ENCODE results near the gene TRAPPC5. TPM values are rescaled to one million over a fixed set of nuclear protein-coding genes. Genes with fewer than 3 reads are reported as not detected.

Gene TRAPPC5
- total and polyA plus RNA-seq, 2 experiments from 2014 or later, result 78.3 to 252 TPM

DNA sequence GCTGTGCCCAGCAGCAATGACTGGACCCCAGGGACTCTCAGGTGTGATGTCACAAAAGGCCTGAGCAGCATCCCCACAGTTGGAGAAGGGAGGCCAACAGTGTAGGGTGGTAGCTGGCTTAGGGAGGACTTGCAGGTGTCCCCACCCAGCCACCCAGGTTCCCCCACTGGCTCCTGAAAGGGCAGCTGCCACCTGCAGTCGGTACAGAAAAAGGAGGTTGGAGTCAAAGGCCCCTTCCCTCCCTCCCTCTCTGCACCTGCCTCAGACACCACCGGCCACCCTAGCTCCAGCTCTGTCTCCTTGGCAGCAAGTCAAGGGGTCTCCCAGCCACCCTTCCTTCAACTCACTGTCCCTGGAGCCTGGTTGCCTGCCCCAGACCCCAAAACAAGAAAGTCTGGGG lies 46.9 kb upstream of the TRAPPC5 start, which contains the start of gene PCP2:
PCP2 (minus strand) TSS at position 22 of the 400 bp plus-strand sequence. CDS start 262 bp downstream, outside the sequence.
- no peak within 1 kb of the TSS for H2AFZ ChIP-seq
- Mint-ChIP-seq H3K9me3 (no peaks in the 10 kb centered on the region; the same call in 1 of the 3 replicates), H3K36me3 (ENCODE audit: low read depth) (no peaks in the 10 kb centered on the region), H3K4me1 (peaks cover 9% of the 10 kb centered on the region; the same call in 2 of the 3 replicates), H3K27me3 (ENCODE audit: insufficient read depth, low read depth, poor library complexity) (peaks cover 27% of the 10 kb centered on the region), H3K27ac (no peak within 1 kb of the TSS), H3K4me3 (no peak within 1 kb of the TSS; the same call in 2 of the 3 replicates)
- no peak within 1 kb of the TSS for H3K4me2 ChIP-seq
- H3K27ac ChIP-seq (ENCODE audit: low read depth), result no peak within 1 kb of the TSS
- ATAC-seq (no peak), DNase-seq (ENCODE audit: low spot score) (no peak)
- peaks cover 2% of the 10 kb centered on the region; the same call in 1 of the 2 replicates for H4K20me1 ChIP-seq (replicated peaks; ENCODE audit: insufficient read depth)
- no peaks in the 10 kb centered on the region for H3F3A ChIP-seq (replicated peaks; ENCODE audit: low read depth)
- TF ChIP-seq JUNB (IDR thresholded peaks at IDR 0.05; ENCODE audit: unreplicated experiment) (no peak), STAT1 (IDR thresholded peaks at IDR 0.05; ENCODE audit: unreplicated experiment) (no peak), NANOG (IDR thresholded peaks at IDR 0.05; ENCODE audit: borderline replicate concordance) (no peak), ZNF331 (CRISPR knock-in tag; IDR thresholded peaks at IDR 0.05; ENCODE audit: low read depth) (no peak), POLR2AphosphoS5 (IDR thresholded peaks at IDR 0.05; ENCODE audit: low read depth) (no peak), EZH2 (IDR thresholded peaks at IDR 0.05; ENCODE audit: low read depth, unreplicated experiment) (no peak), ZNF114 (CRISPR knock-in tag; IDR thresholded peaks at IDR 0.05) (no peak), CREB1 (CRISPR knock-in tag; IDR thresholded peaks at IDR 0.05; ENCODE audit: low read depth) (no peak)
- TF ChIP-seq, protein P1, sequence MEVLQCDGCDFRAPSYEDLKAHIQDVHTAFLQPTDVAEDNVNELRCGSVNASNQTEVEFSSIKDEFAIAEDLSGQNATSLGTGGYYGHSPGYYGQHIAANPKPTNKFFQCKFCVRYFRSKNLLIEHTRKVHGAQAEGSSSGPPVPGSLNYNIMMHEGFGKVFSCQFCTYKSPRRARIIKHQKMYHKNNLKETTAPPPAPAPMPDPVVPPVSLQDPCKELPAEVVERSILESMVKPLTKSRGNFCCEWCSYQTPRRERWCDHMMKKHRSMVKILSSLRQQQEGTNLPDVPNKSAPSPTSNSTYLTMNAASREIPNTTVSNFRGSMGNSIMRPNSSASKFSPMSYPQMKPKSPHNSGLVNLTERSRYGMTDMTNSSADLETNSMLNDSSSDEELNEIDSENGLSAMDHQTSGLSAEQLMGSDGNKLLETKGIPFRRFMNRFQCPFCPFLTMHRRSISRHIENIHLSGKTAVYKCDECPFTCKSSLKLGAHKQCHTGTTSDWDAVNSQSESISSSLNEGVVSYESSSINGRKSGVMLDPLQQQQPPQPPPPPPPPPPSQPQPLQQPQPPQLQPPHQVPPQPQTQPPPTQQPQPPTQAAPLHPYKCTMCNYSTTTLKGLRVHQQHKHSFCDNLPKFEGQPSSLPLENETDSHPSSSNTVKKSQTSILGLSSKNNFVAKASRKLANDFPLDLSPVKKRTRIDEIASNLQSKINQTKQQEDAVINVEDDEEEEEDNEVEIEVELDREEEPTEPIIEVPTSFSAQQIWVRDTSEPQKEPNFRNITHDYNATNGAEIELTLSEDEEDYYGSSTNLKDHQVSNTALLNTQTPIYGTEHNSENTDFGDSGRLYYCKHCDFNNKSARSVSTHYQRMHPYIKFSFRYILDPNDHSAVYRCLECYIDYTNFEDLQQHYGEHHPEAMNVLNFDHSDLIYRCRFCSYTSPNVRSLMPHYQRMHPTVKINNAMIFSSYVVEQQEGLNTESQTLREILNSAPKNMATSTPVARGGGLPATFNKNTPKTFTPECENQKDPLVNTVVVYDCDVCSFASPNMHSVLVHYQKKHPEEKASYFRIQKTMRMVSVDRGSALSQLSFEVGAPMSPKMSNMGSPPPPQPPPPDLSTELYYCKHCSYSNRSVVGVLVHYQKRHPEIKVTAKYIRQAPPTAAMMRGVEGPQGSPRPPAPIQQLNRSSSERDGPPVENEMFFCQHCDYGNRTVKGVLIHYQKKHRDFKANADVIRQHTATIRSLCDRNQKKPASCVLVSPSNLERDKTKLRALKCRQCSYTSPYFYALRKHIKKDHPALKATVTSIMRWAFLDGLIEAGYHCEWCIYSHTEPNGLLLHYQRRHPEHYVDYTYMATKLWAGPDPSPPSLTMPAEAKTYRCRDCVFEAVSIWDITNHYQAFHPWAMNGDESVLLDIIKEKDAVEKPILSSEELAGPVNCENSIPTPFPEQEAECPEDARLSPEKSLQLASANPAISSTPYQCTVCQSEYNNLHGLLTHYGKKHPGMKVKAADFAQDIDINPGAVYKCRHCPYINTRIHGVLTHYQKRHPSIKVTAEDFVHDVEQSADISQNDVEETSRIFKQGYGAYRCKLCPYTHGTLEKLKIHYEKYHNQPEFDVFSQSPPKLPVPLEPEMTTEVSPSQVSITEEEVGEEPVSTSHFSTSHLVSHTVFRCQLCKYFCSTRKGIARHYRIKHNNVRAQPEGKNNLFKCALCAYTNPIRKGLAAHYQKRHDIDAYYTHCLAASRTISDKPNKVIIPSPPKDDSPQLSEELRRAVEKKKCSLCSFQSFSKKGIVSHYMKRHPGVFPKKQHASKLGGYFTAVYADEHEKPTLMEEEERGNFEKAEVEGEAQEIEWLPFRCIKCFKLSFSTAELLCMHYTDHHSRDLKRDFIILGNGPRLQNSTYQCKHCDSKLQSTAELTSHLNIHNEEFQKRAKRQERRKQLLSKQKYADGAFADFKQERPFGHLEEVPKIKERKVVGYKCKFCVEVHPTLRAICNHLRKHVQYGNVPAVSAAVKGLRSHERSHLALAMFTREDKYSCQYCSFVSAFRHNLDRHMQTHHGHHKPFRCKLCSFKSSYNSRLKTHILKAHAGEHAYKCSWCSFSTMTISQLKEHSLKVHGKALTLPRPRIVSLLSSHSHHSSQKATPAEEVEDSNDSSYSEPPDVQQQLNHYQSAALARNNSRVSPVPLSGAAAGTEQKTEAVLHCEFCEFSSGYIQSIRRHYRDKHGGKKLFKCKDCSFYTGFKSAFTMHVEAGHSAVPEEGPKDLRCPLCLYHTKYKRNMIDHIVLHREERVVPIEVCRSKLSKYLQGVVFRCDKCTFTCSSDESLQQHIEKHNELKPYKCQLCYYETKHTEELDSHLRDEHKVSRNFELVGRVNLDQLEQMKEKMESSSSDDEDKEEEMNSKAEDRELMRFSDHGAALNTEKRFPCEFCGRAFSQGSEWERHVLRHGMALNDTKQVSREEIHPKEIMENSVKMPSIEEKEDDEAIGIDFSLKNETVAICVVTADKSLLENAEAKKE (CRISPR knock-in tag; IDR thresholded peaks at IDR 0.05), result no peak
- H3K36me3 ChIP-seq (ENCODE audit: insufficient read depth), result no peaks in the 10 kb centered on the region
- H3K9me2 ChIP-seq (ENCODE audit: insufficient read depth), result no peaks in the 10 kb centered on the region
- H3K4me3 ChIP-seq, result no peak within 1 kb of the TSS
- H3K27me3 ChIP-seq (ENCODE audit: insufficient read depth), result peaks cover 24% of the 10 kb centered on the region
- H3K79me2 ChIP-seq (replicated peaks; ENCODE audit: insufficient read depth), result peaks cover 20% of the 10 kb centered on the region
- peaks cover 9% of the 10 kb centered on the region; the same call in 1 of the 2 replicates for H3K4me1 ChIP-seq (ENCODE audit: insufficient read depth)
